Loucy (cell line): Measurements from ENCODE around the gene GSTO1.

Source experiments
- H2AFZ ChIP-seq: fragments of 200-600 bp; sonication (generic); 2 replicates; pipeline ENCODE4 v1.6.0; 2016; ENCODE audit warnings: antibody characterized with exemption, mild to moderate bottlenecking, low read length, moderate library complexity
- H3F3A ChIP-seq: fragments of 200-600 bp; 2 replicates; pipeline ENCODE4 v1.6.0; 2016; ENCODE audit warnings: antibody characterized with exemption, low read depth, mild to moderate bottlenecking
- H3K27me3 ChIP-seq: fragments of 200-600 bp; sonication (generic); 2 replicates; pipeline ENCODE4 v1.6.1; 2014; ENCODE audit warnings: low read length, mild to moderate bottlenecking; ENCODE audit not compliant: insufficient read depth, poor library complexity, severe bottlenecking
- H3K36me3 ChIP-seq: fragments of 200-600 bp; sonication (generic); 2 replicates; pipeline ENCODE4 v1.6.1; 2016; ENCODE audit warnings: low read length; ENCODE audit not compliant: insufficient read depth
- H3K4me1 ChIP-seq: fragments of 200-600 bp; sonication (generic); 2 replicates; pipeline ENCODE4 v1.5.1; 2014; ENCODE audit warnings: low read length, mild to moderate bottlenecking; ENCODE audit not compliant: insufficient read depth, poor library complexity, severe bottlenecking
- H3K4me2 ChIP-seq: fragments of 200-600 bp; sonication (generic); 2 replicates; pipeline ENCODE4 v1.6.0; 2014; ENCODE audit warnings: antibody characterized with exemption, low read length, low read depth, mild to moderate bottlenecking; ENCODE audit not compliant: poor library complexity, severe bottlenecking
- H3K4me3 ChIP-seq: fragments of 200-600 bp; sonication (generic); 2 replicates; pipeline ENCODE4 v1.5.1; 2014; ENCODE audit warnings: low read length, mild to moderate bottlenecking, mixed read lengths; ENCODE audit not compliant: poor library complexity, severe bottlenecking
- H3K79me2 ChIP-seq: fragments of 200-600 bp; sonication (generic); 2 replicates; pipeline ENCODE4 v1.6.1; 2014; ENCODE audit warnings: low read length; ENCODE audit not compliant: insufficient read depth
- H3K9ac ChIP-seq: fragments of 200-600 bp; sonication (generic); 2 replicates; pipeline ENCODE4 v1.6.0; 2014; ENCODE audit warnings: mild to moderate bottlenecking, low read depth, low read length, moderate library complexity; ENCODE audit not compliant: poor library complexity, severe bottlenecking
- H3K9me2 ChIP-seq: fragments of 200-600 bp; sonication (generic); replicated peaks from 2 replicates; pipeline ENCODE4 v1.6.1; 2016; ENCODE audit warnings: low read depth, low read length, mixed read lengths
- H3K9me3 ChIP-seq: fragments of 200-600 bp; sonication (generic); 2 replicates; pipeline ENCODE4 v1.6.1; 2014; ENCODE audit warnings: mild to moderate bottlenecking, antibody characterized with exemption, low read length, low read depth; ENCODE audit not compliant: insufficient read depth
- H4K20me1 ChIP-seq: fragments of 200-600 bp; sonication (generic); 2 replicates; pipeline ENCODE4 v1.6.0; 2014; ENCODE audit warnings: antibody characterized with exemption, low read length, mild to moderate bottlenecking; ENCODE audit not compliant: insufficient read depth, poor library complexity, severe bottlenecking
- EZH2phosphoT487 ChIP-seq: fragments of 200-600 bp; IDR thresholded peaks from 2 replicates; pipeline ENCODE4 v1.6.1; 2018; ENCODE audit warnings: antibody characterized with exemption, mild to moderate bottlenecking, moderate library complexity, borderline replicate concordance
- TF ChIP-seq, protein P1 (sequence below): fragments of 200-600 bp; sonication (generic); conservative IDR thresholded peaks from 2 replicates; pipeline ENCODE4 v1.5.1; 2014; ENCODE audit warnings: mild to moderate bottlenecking, antibody characterized with exemption, low read length

GSTO1 gene

DNA sequence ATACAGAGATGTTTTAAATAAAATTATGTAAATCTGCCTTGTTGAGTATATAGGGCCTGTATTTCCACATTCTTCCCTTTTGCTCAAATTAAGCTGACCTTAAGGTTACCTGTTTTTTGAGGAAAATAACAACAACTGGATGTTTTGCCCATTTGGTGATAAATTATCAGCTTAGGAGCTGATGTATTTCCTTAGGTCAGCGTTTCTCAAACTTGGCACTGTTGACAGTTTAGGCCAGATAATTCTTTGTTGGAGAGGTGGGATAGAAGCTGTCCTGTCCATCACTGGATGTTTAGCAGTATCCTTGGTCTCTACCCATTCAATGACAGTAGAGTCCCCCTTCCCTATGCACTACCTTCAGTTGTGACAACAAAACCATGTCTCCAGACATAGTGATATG lies 21.5 kb downstream of the GSTO1 start:
- Histone ChIP-seq H3K9me2 (no peaks in the 10 kb centered on the region), H3K4me3 (no peak overlapping the region), H3K9ac (no peak overlapping the region), H4K20me1 (no peaks in the 10 kb centered on the region), H3F3A (no peaks in the 10 kb centered on the region), H3K36me3 (no peaks in the 10 kb centered on the region), H2AFZ (no peak overlapping the region), H3K4me2 (no peak overlapping the region), H3K79me2 (no peaks in the 10 kb centered on the region), H3K27me3 (no peaks in the 10 kb centered on the region), H3K9me3 (no peaks in the 10 kb centered on the region), H3K4me1 (no peaks in the 10 kb centered on the region)
- TF ChIP-seq EZH2phosphoT487: no peak
- TF ChIP-seq, protein P1, sequence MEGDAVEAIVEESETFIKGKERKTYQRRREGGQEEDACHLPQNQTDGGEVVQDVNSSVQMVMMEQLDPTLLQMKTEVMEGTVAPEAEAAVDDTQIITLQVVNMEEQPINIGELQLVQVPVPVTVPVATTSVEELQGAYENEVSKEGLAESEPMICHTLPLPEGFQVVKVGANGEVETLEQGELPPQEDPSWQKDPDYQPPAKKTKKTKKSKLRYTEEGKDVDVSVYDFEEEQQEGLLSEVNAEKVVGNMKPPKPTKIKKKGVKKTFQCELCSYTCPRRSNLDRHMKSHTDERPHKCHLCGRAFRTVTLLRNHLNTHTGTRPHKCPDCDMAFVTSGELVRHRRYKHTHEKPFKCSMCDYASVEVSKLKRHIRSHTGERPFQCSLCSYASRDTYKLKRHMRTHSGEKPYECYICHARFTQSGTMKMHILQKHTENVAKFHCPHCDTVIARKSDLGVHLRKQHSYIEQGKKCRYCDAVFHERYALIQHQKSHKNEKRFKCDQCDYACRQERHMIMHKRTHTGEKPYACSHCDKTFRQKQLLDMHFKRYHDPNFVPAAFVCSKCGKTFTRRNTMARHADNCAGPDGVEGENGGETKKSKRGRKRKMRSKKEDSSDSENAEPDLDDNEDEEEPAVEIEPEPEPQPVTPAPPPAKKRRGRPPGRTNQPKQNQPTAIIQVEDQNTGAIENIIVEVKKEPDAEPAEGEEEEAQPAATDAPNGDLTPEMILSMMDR: no peak

DNA sequence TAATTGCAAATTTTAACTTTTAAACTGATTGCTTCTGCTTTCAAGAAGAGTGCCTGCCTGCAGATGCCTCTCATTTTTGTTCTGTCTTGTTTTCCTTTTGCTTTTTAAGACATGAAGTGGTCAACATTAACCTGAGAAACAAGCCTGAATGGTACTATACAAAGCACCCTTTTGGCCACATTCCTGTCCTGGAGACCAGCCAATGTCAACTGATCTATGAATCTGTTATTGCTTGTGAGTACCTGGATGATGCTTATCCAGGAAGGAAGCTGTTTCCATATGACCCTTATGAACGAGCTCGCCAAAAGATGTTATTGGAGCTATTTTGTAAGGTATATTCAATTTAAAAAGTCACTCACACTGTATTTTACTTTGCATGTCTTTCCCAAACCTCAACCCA lies 23.1 kb downstream of the GSTO1 start:
- Histone ChIP-seq H3K27me3 (no peaks in the 10 kb centered on the region), H4K20me1 (no peaks in the 10 kb centered on the region), H3K9me3 (no peaks in the 10 kb centered on the region), H3K9me2 (no peaks in the 10 kb centered on the region), H3K9ac (no peak overlapping the region), H3K4me3 (no peak overlapping the region), H3K4me2 (no peak overlapping the region), H3F3A (no peaks in the 10 kb centered on the region), H3K4me1 (no peaks in the 10 kb centered on the region), H3K79me2 (no peaks in the 10 kb centered on the region), H2AFZ (no peak overlapping the region), H3K36me3 (no peaks in the 10 kb centered on the region)
- no peak for TF ChIP-seq EZH2phosphoT487
- TF ChIP-seq, protein P1: no peak

DNA sequence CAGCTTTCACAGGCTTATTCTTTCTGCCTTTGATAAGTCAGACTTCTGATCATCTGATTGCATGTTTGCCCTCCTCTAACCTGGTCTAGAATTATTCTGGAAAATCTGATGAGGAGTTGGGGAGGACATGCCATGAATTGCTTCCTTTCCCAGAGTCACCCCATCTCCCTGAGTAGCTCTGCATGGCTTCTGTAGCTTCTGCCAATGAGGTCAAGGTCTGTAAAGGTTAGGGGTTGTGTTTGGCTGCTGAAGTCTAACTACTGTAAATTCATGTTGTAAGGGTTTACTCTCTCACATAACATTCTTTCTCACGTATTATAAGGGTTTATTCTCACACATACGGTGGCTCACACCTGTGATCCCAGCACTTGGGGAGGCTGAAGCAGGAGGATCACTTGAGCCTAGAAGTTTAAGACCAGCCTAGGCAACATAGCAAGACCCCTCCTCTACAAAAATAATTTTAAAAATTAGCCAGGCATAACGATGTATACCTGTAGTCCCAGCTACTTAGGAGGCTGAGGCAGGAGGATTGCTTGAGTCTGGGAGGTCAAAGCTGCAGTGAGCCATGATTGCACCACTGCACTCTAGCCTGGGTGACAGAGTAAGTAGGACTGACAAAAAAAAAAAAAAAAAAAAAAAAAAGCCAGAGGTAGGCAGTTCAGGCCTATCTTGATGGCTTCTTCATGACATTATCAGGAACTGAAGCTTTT lies 25.0 kb downstream of the GSTO1 start:
- H3K4me2 ChIP-seq: no peak overlapping the region
- H3K4me3 ChIP-seq: no peak overlapping the region
- TF ChIP-seq, protein P1: no peak
- TF ChIP-seq EZH2phosphoT487: no peak
- H3K9me2 ChIP-seq: no peaks in the 10 kb centered on the region
- H3K4me1 ChIP-seq: no peaks in the 10 kb centered on the region
- H3F3A ChIP-seq: no peaks in the 10 kb centered on the region
- H3K9me3 ChIP-seq: no peaks in the 10 kb centered on the region
- no peaks in the 10 kb centered on the region for H4K20me1 ChIP-seq
- no peaks in the 10 kb centered on the region for H3K79me2 ChIP-seq
- no peaks in the 10 kb centered on the region for H3K36me3 ChIP-seq
- no peaks in the 10 kb centered on the region for H3K27me3 ChIP-seq
- no peak overlapping the region for H3K9ac ChIP-seq
- H2AFZ ChIP-seq: no peak overlapping the region
